ENCODE data around the gene ARMH1.

The ARMH1 gene

DNA sequence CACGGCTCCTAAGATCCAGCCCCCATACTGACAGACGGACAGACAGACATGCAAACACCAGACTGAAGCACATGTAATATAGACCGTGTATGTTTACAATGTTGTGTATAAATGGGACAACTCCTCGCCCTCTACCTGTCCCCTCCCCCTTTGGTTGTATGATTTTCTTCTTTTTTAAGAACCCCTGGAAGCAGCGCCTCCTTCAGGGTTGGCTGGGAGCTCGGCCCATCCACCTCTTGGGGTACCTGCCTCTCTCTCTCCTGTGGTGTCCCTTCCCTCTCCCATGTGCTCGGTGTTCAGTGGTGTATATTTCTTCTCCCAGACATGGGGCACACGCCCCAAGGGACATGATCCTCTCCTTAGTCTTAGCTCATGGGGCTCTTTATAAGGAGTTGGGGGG, 23.4 kb upstream of the ARMH1 start:
- TF ChIP-seq, protein P1, sequence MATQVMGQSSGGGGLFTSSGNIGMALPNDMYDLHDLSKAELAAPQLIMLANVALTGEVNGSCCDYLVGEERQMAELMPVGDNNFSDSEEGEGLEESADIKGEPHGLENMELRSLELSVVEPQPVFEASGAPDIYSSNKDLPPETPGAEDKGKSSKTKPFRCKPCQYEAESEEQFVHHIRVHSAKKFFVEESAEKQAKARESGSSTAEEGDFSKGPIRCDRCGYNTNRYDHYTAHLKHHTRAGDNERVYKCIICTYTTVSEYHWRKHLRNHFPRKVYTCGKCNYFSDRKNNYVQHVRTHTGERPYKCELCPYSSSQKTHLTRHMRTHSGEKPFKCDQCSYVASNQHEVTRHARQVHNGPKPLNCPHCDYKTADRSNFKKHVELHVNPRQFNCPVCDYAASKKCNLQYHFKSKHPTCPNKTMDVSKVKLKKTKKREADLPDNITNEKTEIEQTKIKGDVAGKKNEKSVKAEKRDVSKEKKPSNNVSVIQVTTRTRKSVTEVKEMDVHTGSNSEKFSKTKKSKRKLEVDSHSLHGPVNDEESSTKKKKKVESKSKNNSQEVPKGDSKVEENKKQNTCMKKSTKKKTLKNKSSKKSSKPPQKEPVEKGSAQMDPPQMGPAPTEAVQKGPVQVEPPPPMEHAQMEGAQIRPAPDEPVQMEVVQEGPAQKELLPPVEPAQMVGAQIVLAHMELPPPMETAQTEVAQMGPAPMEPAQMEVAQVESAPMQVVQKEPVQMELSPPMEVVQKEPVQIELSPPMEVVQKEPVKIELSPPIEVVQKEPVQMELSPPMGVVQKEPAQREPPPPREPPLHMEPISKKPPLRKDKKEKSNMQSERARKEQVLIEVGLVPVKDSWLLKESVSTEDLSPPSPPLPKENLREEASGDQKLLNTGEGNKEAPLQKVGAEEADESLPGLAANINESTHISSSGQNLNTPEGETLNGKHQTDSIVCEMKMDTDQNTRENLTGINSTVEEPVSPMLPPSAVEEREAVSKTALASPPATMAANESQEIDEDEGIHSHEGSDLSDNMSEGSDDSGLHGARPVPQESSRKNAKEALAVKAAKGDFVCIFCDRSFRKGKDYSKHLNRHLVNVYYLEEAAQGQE (IDR thresholded peaks at IDR 0.05; ENCODE audit: insufficient read depth in 1 of 2, low read depth in 2 of 2, low read length in 2 of 2) = no peak
- TF ChIP-seq FOXP2 (optimal IDR thresholded peaks at IDR 0.05; ENCODE audit: borderline replicate concordance, extremely low read depth, extremely low read length, insufficient read depth) (no peak), POLR2AphosphoS5 (IDR thresholded peaks at IDR 0.05; ENCODE audit: low read depth, low read length) (no peak), SIN3A (IDR thresholded peaks at IDR 0.05; ENCODE audit: borderline replicate concordance, insufficient read depth, low read length) (no peak), TAF1 (IDR thresholded peaks at IDR 0.05; ENCODE audit: borderline replicate concordance, insufficient read depth, low read length) (no peak)

DNA sequence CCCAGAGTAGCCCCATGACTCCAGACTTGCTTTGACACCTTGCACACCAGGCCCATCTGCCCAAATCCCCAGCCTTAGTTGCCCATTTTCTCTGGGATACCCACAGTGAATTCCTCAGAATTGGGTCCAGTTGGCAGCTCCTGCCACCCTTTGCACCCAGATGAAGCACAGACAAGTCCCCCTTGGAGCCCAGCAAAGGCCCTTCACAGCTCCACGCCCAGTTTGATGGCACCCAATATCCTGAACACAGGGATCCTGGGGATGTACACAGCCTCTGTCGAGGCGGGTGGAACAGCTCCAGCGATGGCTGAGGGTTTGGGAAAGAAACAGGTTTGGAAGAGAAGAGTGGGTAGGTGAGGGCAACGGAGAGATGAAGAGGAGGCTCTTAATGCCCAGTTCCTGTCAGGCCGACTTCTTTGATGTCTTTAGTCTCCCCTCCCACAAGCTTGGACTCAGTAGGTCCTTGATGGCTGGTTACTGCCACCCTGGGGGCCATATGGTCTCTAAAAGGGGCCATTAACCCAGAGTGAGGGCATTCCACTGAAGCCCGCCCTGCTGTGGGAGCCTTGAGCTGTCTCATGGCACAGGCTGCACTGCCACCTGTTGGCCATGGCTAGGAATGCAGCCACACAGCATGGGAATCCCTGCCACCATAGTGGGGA, 21.9 kb upstream of the ARMH1 start:
- TF ChIP-seq TAF1 (IDR thresholded peaks at IDR 0.05; ENCODE audit: borderline replicate concordance, insufficient read depth, low read length) (no peak), POLR2AphosphoS5 (IDR thresholded peaks at IDR 0.05; ENCODE audit: low read depth, low read length) (no peak), SIN3A (IDR thresholded peaks at IDR 0.05; ENCODE audit: borderline replicate concordance, insufficient read depth, low read length) (no peak), FOXP2 (optimal IDR thresholded peaks at IDR 0.05; ENCODE audit: borderline replicate concordance, extremely low read depth, extremely low read length, insufficient read depth) (peak; percentile 40)
- TF ChIP-seq, protein P1 (IDR thresholded peaks at IDR 0.05; ENCODE audit: insufficient read depth in 1 of 2, low read depth in 2 of 2, low read length in 2 of 2) = no peak

DNA sequence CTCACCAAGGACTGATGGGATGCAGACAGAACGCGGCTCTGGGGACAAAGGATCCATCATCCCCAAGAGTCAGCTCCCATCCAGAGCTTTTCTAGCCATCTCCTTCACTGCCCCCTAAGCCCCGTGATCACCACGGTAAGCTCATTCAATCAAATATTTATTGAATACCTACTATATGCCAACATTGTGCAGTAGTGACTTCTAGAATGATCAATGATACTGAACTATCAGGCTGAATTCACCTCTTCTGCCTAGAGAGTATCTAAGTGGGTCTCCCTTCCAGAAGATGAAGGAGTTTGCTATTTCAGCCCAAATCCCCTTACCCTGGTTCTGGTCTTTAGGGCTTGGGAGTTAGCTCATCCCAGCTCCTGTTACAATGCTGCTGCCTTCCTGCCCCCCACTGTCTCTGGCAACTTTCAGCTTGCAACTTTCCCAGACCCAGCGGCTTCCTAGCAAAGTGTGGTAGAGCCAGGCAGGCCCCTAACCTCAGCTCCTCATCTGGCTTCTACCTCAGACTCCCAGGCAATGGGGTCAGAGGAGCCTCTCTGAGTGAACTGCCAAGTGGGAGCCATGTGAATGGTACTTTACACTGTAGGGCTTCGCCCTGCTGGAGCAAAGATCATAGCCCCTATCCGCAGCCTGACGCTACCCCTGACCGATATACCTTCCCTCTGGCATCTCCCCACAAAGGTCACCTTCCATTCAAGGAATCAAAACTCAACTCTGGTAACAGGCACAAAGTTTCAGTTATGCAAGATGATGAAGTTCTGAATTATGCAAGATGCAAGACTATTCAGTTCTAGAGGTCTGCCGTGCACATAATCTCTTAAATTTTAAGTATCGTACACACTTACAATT, 21.2 kb upstream of the ARMH1 start:
- TF ChIP-seq FOXP2 (optimal IDR thresholded peaks at IDR 0.05; ENCODE audit: borderline replicate concordance, extremely low read depth, extremely low read length, insufficient read depth) = no peak
- TF ChIP-seq, protein P1 (IDR thresholded peaks at IDR 0.05; ENCODE audit: insufficient read depth in 1 of 2, low read depth in 2 of 2, low read length in 2 of 2) = no peak
- no peak for TF ChIP-seq TAF1 (IDR thresholded peaks at IDR 0.05; ENCODE audit: borderline replicate concordance, insufficient read depth, low read length)
- no peak for TF ChIP-seq SIN3A (IDR thresholded peaks at IDR 0.05; ENCODE audit: borderline replicate concordance, insufficient read depth, low read length)
- TF ChIP-seq POLR2AphosphoS5 (IDR thresholded peaks at IDR 0.05; ENCODE audit: low read depth, low read length) = no peak

DNA sequence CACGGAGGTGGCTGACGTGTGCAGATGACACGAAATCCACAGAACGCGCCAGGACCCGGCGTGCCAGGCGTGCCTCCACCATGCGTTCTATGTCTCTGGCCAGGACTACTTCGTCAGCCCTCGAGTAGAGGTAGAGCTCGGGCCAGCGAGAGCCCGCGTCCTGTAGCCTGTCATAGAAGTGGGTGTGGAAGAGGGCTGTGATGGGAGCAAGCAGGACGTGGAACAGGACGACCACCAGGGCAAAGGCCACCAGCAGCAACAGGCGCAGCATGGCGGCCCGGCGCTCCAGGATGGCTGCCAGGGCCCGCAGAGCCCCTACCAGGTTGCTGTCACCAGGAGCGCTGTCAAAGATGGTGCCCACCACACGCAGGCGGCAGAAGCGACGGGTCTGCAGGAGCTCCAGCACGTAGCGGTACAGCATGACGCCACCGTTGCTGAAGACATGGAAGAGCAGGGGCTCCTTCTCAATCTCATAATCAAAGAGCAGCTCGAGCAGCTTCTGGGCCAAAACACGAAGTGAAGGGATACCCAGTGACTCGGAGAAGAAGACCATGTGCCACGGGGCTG, 19.8 kb upstream of the ARMH1 start:
- TF ChIP-seq TAF1 (IDR thresholded peaks at IDR 0.05; ENCODE audit: borderline replicate concordance, insufficient read depth, low read length) = no peak

DNA sequence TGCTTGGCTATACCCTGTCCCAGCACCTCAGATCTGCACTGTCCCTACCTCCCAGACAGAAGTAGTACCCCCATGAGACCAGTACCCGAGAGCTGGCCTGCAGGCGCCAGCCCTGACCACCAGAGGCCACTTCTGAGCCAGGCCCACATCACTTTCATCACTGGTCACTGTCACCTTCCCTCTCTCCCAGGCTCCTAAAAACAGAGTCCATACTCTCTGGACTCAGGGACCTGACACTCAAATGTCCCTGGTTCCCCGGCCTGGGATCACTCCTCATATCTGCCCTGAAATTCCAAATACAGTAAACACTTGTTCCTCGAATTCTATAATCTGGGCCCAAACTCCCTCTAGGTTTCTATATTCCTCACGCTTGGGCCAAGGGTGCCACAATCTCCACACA, 18.9 kb upstream of the ARMH1 start:
- TF ChIP-seq SIN3A (IDR thresholded peaks at IDR 0.05; ENCODE audit: borderline replicate concordance, insufficient read depth, low read length) = no peak
- TF ChIP-seq FOXP2 (optimal IDR thresholded peaks at IDR 0.05; ENCODE audit: borderline replicate concordance, extremely low read depth, extremely low read length, insufficient read depth) = no peak
- no peak for TF ChIP-seq TAF1 (IDR thresholded peaks at IDR 0.05; ENCODE audit: borderline replicate concordance, insufficient read depth, low read length)
- TF ChIP-seq POLR2AphosphoS5 (IDR thresholded peaks at IDR 0.05; ENCODE audit: low read depth, low read length) = no peak
- TF ChIP-seq, protein P1 (IDR thresholded peaks at IDR 0.05; ENCODE audit: insufficient read depth in 1 of 2, low read depth in 2 of 2, low read length in 2 of 2) = no peak
